ENCODE data around the gene PDE9A.

Gene PDE9A

DNA sequence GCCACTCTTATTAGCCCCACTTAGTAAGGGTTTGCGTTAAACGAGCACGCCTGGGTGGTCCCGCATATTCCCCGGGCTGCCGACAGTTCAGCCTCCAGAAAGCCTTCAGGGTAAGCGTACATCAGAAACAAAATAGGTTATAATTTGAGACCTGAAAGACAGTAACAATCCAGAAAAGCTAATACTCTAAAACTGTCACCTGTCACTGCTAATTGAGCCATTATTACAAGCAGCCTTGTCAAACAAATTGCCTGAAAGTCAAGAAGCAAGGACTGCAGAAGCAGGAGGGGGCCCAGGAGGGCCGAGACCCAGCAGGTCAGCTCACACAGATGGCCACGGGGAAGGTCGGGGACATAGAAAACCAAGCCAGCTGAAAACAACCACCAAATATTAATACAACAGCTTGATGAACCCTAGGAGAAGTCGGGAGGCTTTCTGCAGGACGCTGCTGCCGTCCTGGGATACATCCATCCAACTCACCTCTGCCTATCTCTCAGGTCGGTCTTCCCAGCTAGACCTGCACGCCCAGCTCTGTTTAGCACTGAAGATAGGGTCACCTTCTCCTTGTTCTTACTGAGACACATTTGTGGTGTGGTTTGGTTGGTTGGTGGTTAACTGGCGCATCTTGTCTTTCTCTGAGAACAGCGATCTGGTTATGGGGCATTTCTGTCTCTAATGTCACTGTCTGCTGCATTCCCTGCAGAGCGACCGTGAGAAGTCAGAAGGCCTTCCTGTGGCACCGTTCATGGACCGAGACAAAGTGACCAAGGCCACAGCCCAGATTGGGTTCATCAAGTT, 115.1 kb downstream of the PDE9A start:
- no peak overlapping the region for H3K4me3 ChIP-seq (ENCODE audit: low read depth, low read length)
- TF ChIP-seq, protein P1, sequence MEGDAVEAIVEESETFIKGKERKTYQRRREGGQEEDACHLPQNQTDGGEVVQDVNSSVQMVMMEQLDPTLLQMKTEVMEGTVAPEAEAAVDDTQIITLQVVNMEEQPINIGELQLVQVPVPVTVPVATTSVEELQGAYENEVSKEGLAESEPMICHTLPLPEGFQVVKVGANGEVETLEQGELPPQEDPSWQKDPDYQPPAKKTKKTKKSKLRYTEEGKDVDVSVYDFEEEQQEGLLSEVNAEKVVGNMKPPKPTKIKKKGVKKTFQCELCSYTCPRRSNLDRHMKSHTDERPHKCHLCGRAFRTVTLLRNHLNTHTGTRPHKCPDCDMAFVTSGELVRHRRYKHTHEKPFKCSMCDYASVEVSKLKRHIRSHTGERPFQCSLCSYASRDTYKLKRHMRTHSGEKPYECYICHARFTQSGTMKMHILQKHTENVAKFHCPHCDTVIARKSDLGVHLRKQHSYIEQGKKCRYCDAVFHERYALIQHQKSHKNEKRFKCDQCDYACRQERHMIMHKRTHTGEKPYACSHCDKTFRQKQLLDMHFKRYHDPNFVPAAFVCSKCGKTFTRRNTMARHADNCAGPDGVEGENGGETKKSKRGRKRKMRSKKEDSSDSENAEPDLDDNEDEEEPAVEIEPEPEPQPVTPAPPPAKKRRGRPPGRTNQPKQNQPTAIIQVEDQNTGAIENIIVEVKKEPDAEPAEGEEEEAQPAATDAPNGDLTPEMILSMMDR (IDR thresholded peaks at IDR 0.05; ENCODE audit: low read depth, low read length), result no peak

DNA sequence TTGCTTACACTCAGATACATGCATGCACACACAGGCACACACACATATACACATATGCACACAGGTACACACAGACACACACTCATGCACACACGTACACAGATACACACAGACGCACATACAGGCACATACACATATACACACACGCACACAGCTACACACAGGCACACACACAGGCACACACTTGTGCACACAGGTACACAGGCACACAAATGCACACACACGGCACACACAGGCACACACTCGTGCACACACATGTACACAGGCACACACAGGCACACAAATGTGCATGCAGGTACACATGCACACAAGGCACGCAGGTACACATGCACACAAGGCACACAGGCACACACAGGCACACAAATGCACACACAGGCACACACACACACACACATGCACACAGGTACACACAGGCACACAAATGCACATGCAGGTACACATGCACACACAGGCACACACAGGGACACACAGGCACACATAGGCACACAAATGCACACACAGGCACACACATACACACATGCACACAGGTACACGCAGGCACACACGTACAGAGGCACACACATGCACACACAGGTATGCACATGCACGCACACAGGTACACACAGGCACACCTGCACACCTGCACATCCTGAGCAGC, 115.9 kb downstream of the PDE9A start:
- TF ChIP-seq, protein P1 (IDR thresholded peaks at IDR 0.05; ENCODE audit: low read depth, low read length), result no peak
- H3K4me3 ChIP-seq (ENCODE audit: low read depth, low read length), result no peak overlapping the region

DNA sequence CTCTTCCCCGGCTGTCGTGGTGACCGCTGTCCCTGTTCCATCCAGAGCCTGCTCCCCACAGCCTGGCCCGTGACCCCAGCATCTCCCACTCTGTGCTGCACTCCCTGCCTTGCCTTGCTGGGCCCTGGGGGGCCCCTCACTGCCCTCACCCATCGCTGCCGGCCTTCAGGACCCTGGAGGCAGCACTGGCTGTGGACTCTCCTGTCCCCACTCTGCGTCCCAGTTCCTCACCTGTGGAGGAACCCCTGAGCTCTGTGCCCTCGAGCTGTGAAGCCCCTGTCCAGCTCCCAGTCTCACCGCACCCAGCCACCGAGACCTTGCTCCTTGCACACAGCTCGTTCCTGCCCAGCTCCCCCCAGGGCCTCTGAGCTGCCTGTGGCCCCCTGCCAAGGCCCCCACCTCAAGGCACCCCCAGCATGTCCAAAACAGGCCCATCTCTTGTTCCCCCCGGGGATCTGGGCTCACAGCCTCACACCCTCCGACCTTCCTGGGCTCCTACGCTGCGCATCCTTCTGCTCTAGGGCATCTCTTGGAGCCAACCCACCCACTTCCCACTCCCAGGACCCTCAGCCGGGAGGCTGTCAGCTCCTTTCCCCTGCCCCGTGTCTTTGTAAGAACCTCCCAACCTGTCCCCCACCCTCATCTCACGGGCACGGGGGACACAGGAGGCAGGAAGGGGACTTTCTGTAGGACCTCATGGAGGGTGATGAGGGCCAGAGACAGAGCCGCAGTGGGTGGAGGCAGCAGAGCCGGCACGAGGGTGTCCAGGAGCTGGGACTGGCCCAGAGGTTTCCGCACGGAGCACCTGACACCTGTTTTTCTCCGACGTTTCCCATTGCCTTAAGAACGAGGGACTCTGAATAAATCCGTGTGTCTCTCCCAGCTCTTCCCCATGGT, 116.6 kb downstream of the PDE9A start:
- no peak overlapping the region for H3K4me3 ChIP-seq (ENCODE audit: low read depth, low read length)
- TF ChIP-seq, protein P1 (IDR thresholded peaks at IDR 0.05; ENCODE audit: low read depth, low read length), result no peak

DNA sequence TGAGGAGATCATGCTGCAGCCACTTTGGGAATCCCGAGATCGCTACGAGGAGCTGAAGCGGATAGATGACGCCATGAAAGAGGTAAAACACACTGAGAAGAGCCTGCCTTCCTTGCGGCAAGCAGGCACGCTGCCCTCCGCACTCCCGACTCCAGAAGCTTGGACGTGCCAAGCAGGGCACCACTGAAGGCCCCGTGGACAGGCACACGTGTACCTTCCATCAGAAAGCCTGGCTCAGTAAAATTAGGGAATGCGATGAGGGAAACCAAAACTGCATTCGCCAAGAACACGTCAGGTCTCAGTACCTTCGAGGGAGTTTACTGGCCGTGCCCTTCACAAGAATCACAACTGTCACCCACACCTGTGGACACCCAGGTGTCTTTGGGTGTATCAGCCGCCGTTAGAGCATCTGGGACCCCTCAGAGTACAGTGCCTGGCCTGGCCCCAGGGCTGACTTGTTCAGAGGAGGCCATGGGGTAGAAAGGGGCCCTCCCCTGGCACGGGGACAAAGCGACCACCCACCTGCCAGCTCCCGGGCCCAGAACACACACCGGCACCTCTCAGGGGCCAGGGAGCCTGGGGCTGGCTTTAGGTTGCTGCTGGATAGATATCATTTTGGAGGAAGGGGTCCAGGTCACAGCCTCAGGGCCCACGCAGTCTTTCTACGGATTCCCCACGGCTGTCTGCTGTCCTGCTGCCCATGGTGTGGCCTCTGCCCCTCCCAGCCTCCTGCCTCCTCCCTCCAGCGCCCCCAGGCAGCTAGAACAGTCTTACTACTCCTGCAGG, 117.5 kb downstream of the PDE9A start:
- no peak overlapping the region for H3K4me3 ChIP-seq (ENCODE audit: low read depth, low read length)
- TF ChIP-seq, protein P1 (IDR thresholded peaks at IDR 0.05; ENCODE audit: low read depth, low read length), result no peak

DNA sequence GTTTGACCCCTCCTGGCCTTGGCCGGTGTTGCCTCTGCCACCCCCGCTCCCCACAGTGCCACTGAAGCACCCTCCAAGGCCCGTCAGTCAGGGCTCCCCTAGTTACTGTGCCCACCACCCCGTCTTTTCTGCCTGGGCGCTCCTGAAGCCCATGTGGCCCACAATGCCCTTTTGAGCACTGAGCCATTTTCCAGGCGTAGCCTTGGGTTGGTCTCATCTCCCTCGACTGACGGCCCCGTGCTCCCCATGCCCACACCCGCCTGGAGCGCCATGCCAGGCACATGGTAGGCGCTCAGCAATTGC, 118.0 kb downstream of the PDE9A start:
- H3K4me3 ChIP-seq (ENCODE audit: low read depth, low read length), result no peak overlapping the region
- TF ChIP-seq, protein P1 (IDR thresholded peaks at IDR 0.05; ENCODE audit: low read depth, low read length), result no peak

DNA sequence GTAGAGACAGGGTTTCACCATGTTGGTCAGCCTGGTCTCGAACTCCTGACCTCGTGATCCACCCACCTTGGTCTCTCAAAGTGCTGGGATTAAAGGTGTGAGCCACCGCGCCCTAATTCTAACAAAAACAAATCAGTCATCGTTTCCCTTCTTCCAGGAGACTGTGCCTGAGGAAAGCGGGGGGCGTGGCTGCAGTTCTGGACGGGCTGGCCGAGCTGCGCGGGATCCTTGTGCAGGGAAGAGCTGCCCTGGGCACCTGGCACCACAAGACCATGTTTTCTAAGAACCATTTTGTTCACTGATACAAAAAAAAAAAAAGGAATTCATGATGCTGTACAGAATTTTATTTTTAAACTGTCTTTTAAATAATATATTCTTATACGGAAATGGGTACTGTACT, 121.7 kb downstream of the PDE9A start:
- TF ChIP-seq, protein P1 (IDR thresholded peaks at IDR 0.05; ENCODE audit: low read depth, low read length), result no peak
- no peak overlapping the region for H3K4me3 ChIP-seq (ENCODE audit: low read depth, low read length)
